GM12878 (cell line): Measurements from ENCODE around the gene ANGPTL2. TPM values are rescaled to one million over a fixed set of nuclear protein-coding genes. Genes with fewer than 3 reads are reported as not detected.

ENCODE experiments used
- ATAC-seq: fragments of 200-7000 bp; cut with Tn5 transposase; 3 replicates; pipeline ENCODE4 v1.9.1; 2020; ENCODE audit warnings: mild to moderate bottlenecking, moderate library complexity
- BruUV-seq: library from RNA; stranded (reverse); fragments of 400-500 nt; replicated peaks from 2 replicates; lab custom pipeline; 2021; lab: Mats Ljungman, UMichigan
- CTCF ChIA-PET: fragments of 300-600 bp; sonication (Branson Sonifier 250); formaldehyde crosslinking; extraction: SDS; loops from one replicate; lab custom pipeline; 2021; ENCODE audit warnings: inconsistent platforms; lab: Yijun Ruan, JAX
- POLR2A ChIA-PET: fragments of 350-600 bp; formaldehyde crosslinking; extraction: SDS; loops from one replicate; lab custom pipeline; 2021; ENCODE audit warnings: inconsistent platforms; lab: Charles Lee
- RAD21 ChIA-PET: fragments of 300-600 bp; sonication (Branson Sonifier 250); formaldehyde crosslinking; loops from one replicate; lab custom pipeline; 2023; ENCODE audit warnings: antibody characterized with exemption; ENCODE audit not compliant: unreplicated experiment; lab: Charles Lee
- SMC1A ChIA-PET: fragments of 300-600 bp; sonication (Branson Sonifier 250); formaldehyde crosslinking; loops from one replicate; lab custom pipeline; 2023; ENCODE audit not compliant: unreplicated experiment, uncharacterized antibody; lab: Charles Lee
- DNase-seq: peaks from one replicate; pipeline ENCODE4 v3.0.0-alpha.2; 2011; ENCODE audit warnings: low read depth, low spot score
- FAIRE-seq: peaks from 3 replicates; lab custom pipeline; 2011; peaks lifted over from hg19 to GRCh38; lab: Jason Lieb, UNC
- H2AFZ ChIP-seq: 2 replicates; pipeline ENCODE4 v1.6.0; 2011; ENCODE audit warnings: low read depth, low read length, control low read depth; ENCODE audit not compliant: control insufficient read depth
- H3K27ac ChIP-seq: 2 replicates; pipeline ENCODE4 v1.5.1; 2011; ENCODE audit warnings: control low read depth; ENCODE audit not compliant: control insufficient read depth, insufficient read depth
- H3K27me3 ChIP-seq, 2 experiments: replicated peaks in 1 of 2; 2 replicates each; pipeline versions ENCODE4 v1.6.0 to v1.6.1; 2011; ENCODE audit warnings: low read length in 1 of 2; ENCODE audit not compliant: control insufficient read depth in 2 of 2, insufficient read depth in 2 of 2
- H3K36me3 ChIP-seq, 2 experiments: 2 replicates each; pipeline ENCODE4 v1.5.1; 2011; ENCODE audit warnings: low read length in 1 of 2; ENCODE audit not compliant: control insufficient read depth in 2 of 2, insufficient read depth in 2 of 2
- H3K4me1 ChIP-seq: 2 replicates; pipeline ENCODE4 v1.6.1; 2011; ENCODE audit warnings: mild to moderate bottlenecking, low read length, moderate library complexity, mixed read lengths; ENCODE audit not compliant: control insufficient read depth, insufficient read depth
- H3K4me2 ChIP-seq: 2 replicates; pipeline ENCODE4 v1.6.0; 2011; ENCODE audit warnings: control low read depth; ENCODE audit not compliant: control insufficient read depth, insufficient read depth
- H3K4me3 ChIP-seq: fragments of 200-600 bp; sonication (generic); 2 replicates; pipeline ENCODE4 v1.5.1; 2016
- H3K79me2 ChIP-seq: 2 replicates; pipeline ENCODE4 v1.6.0; 2011; ENCODE audit warnings: low read length; ENCODE audit not compliant: control insufficient read depth, insufficient read depth
- H3K9ac ChIP-seq: 2 replicates; pipeline ENCODE4 v1.8.0; 2011; ENCODE audit warnings: low read length, control low read depth, mixed read lengths; ENCODE audit not compliant: control insufficient read depth, insufficient read depth
- H3K9me3 ChIP-seq: replicated peaks from 3 replicates; pipeline ENCODE4 v1.5.1; 2011; ENCODE audit warnings: mild to moderate bottlenecking, low read length; ENCODE audit not compliant: control insufficient read depth, insufficient read depth
- H4K20me1 ChIP-seq: 2 replicates; pipeline ENCODE4 v1.6.0; 2011; ENCODE audit not compliant: control insufficient read depth, insufficient read depth
- BHLHE40 ChIP-seq, 2 experiments: fragments of 450-650 bp in 1 of 2; IDR thresholded peaks; 2 replicates each; pipeline ENCODE4 v1.6.1; 2011 to 2017; ENCODE audit warnings: low read depth in 2 of 2, borderline replicate concordance in 1 of 2, improper control_type of control experiment in 1 of 2, low read length in 1 of 2, mild to moderate bottlenecking in 1 of 2
- CREM ChIP-seq: IDR thresholded peaks from 2 replicates; pipeline ENCODE4 v1.6.1; 2014; ENCODE audit warnings: antibody characterized with exemption, low read depth
- DPF2 ChIP-seq: fragments of 450-650 bp; IDR thresholded peaks from 2 replicates; pipeline ENCODE4 v1.6.1; 2017; ENCODE audit warnings: mild to moderate bottlenecking
- EGR1 ChIP-seq, 2 experiments: IDR thresholded peaks; 1 replicate in 1 of 2; 2 replicates in 1 of 2; pipeline ENCODE4 v1.6.1; 2011 to 2012; ENCODE audit warnings: low read depth in 2 of 2, low read length in 2 of 2, borderline replicate concordance in 1 of 2, mild to moderate bottlenecking in 1 of 2, moderate library complexity in 1 of 2
- GABPA ChIP-seq: IDR thresholded peaks from 2 replicates; pipeline ENCODE4 v1.6.1; 2014; ENCODE audit warnings: antibody characterized with exemption, low read depth, mild to moderate bottlenecking, inconsistent platforms
- KAT2A ChIP-seq: conservative IDR thresholded peaks from 2 replicates; pipeline ENCODE4 v1.6.1; 2011; ENCODE audit warnings: low read depth, low read length; ENCODE audit not compliant: control insufficient read depth
- KLF5 ChIP-seq: fragments of 450-650 bp; IDR thresholded peaks from 2 replicates; pipeline ENCODE4 v1.6.1; 2014; ENCODE audit warnings: mild to moderate bottlenecking; ENCODE audit not compliant: partially characterized antibody
- MEF2A ChIP-seq: IDR thresholded peaks from 2 replicates; pipeline ENCODE4 v1.6.1; 2011; ENCODE audit warnings: low read depth, mild to moderate bottlenecking, low read length, moderate library complexity; ENCODE audit not compliant: insufficient read depth
- MTA3 ChIP-seq: IDR thresholded peaks from 2 replicates; pipeline ENCODE4 v1.6.1; 2012; ENCODE audit warnings: low read length, inconsistent platforms, borderline replicate concordance
- PBX3 ChIP-seq: IDR thresholded peaks from 2 replicates; pipeline ENCODE4 v1.6.1; 2011; ENCODE audit warnings: mild to moderate bottlenecking, low read depth, low read length, moderate library complexity; ENCODE audit not compliant: insufficient replicate concordance
- RCOR1 ChIP-seq: conservative IDR thresholded peaks from 2 replicates; pipeline ENCODE4 v1.6.1; 2012; ENCODE audit warnings: low read depth, low read length, improper control_type of control experiment
- SRF ChIP-seq, 2 experiments: IDR thresholded peaks; 2 replicates each; pipeline ENCODE4 v1.6.1; 2011; ENCODE audit warnings: low read depth in 2 of 2, low read length in 2 of 2, mild to moderate bottlenecking in 1 of 2, moderate library complexity in 1 of 2
- ZNF207 ChIP-seq: fragments of 450-650 bp; IDR thresholded peaks from 2 replicates; pipeline ENCODE4 v1.6.1; 2014; ENCODE audit warnings: antibody characterized with exemption, mild to moderate bottlenecking, borderline replicate concordance
- ZNF24 ChIP-seq: fragments of 450-650 bp; IDR thresholded peaks from 2 replicates; pipeline ENCODE4 v1.6.1; 2017; ENCODE audit warnings: antibody characterized with exemption, mild to moderate bottlenecking
- WGBS: methylation state at CpG from one replicate; pipeline ENCODE4 v1.1.6; 2016; ENCODE audit warnings: low lambda C conversion rate; ENCODE audit not compliant: insufficient replicate concordance, insufficient coverage; ENCODE audit errors: missing lambda C conversion rate; 5-methylcytosine and 5-hydroxymethylcytosine counted together
- in situ Hi-C: fragments of 300-500 bp; cut with MboI; formaldehyde crosslinking; loops from 9 replicates; pipeline ENCODE4 v1.14.3; 2018; ENCODE audit warnings: mixed read lengths
- intact Hi-C: fragments of 100-400 bp; cut with micrococcal nuclease; formaldehyde crosslinking; loops from one replicate; pipeline ENCODE4 v1.14.2; 2022; ENCODE audit not compliant: unreplicated experiment
- polyA plus RNA-seq, 11 experiments: library from polyadenylated mRNA; depleted of rRNA in 4 of 11; unstranded in 6 of 11; stranded (reverse) in 5 of 11; fragments of >200 nt; fragmentation: Nextera tagmentation in 4 of 11; fragmentation: Illumina TruSeq in 1 of 11; extraction: Ambion mirVana in 4 of 11; extraction: Trizol in 1 of 11; gene quantifications; 1 replicate in 1 of 11; 2 replicates in 10 of 11; pipeline versions ENCODE4 v1.2.1 to v1.2.3, GENCODE V29; 2011 to 2016; ENCODE audit warnings: inconsistent platforms in 2 of 11, missing spikeins in 2 of 11, low read depth in 1 of 11
- total RNA-seq, 4 experiments: library from RNA; depleted of rRNA in 3 of 4; stranded (reverse); fragments of >200 nt in 3 of 4; fragmentation: Illumina TruSeq in 1 of 4; extraction: Trizol in 1 of 4; gene quantifications; 2 replicates each; pipeline versions ENCODE4 v1.2.1 to v1.2.3, GENCODE V29; 2013 to 2021
- TF ChIP-seq, protein P1 (sequence below): IDR thresholded peaks from 2 replicates; pipeline ENCODE4 v1.6.1; 2012; ENCODE audit warnings: low read depth, low read length, improper control_type of control experiment
- TF ChIP-seq, protein P2 (sequence below), 3 experiments: IDR thresholded peaks in 2 of 3; conservative IDR thresholded peaks in 1 of 3; 2 replicates each; pipeline ENCODE4 v1.5.1; 2011; ENCODE audit warnings: low read depth in 3 of 3, low read length in 3 of 3, mild to moderate bottlenecking in 3 of 3, control low read depth in 2 of 3, moderate library complexity in 2 of 3, inconsistent platforms in 1 of 3, mixed read lengths in 1 of 3; ENCODE audit not compliant: control insufficient read depth in 2 of 3, insufficient read depth in 1 of 3; ENCODE audit errors: extremely low read depth in 1 of 3
- TF ChIP-seq, protein P3 (sequence below): fragments of 450-650 bp; IDR thresholded peaks from 2 replicates; pipeline ENCODE4 v1.6.1; 2018; ENCODE audit warnings: mild to moderate bottlenecking, low read depth, moderate library complexity; ENCODE audit not compliant: partially characterized antibody

Gene ANGPTL2
- total and polyA plus RNA-seq, 10 of the 15 experiments (the other 5 are each of a cell fraction or from before 2014, with no cell fraction given), result 0.13 to 2.6 (median 0.82) TPM; not detected in 1

GRCh38 chr9:127114606-127115005 lies 7.8 kb downstream of the ANGPTL2 start:
- H3K79me2 ChIP-seq, result no peaks in the 10 kb centered on the region
- no peak overlapping the region for H3K27ac ChIP-seq
- no TSS peak for BruUV-seq
- SMC1A ChIA-PET, result interaction anchor here (1.1 to 3.2 kb wide), 10 partner anchors 8 to 149 kb away, joined by 3 to 14 read pairs (median 4); no protein-coding TSS in a partner anchor
- no peak overlapping the region for H3K9ac ChIP-seq
- in situ Hi-C loops, result no loop called here
- H3K4me2 ChIP-seq, result no peak overlapping the region
- intact Hi-C loops, result loop anchor here (5.0 kb wide), 2 partner anchors 53 to 83 kb away; no protein-coding TSS in a partner anchor
- no peak overlapping the region for H2AFZ ChIP-seq
- H3K4me1 ChIP-seq, result peaks cover 18% of the 10 kb centered on the region
- ATAC-seq (no peak), FAIRE-seq (no peak), DNase-seq (no peak)
- RAD21 ChIA-PET, result interaction anchor here (2.3 to 7.5 kb wide), 3 partner anchors 52 to 109 kb away, joined by 8 to 54 read pairs (median 13); no protein-coding TSS in a partner anchor
- WGBS, result 64% methylated on average over 5 of the region's 5 CpGs
- no peaks in the 10 kb centered on the region for H3K27me3 ChIP-seq
- H3K9me3 ChIP-seq, result no peaks in the 10 kb centered on the region
- no peaks in the 10 kb centered on the region for H4K20me1 ChIP-seq
- CTCF ChIA-PET, result interaction anchor here (0.8 to 1.6 kb wide), 3 partner anchors 31 to 219 kb away, joined by 3 read pairs; no protein-coding TSS in a partner anchor
- no peaks in the 10 kb centered on the region for H3K36me3 ChIP-seq
- no peak overlapping the region for H3K4me3 ChIP-seq
- POLR2A ChIA-PET, result no interaction called here
- TF ChIP-seq GABPA (no peak), RCOR1 (no peak), MTA3 (no peak), ZNF24 (no peak), DPF2 (no peak), KAT2A (no peak), MEF2A (no peak), SRF (IDR thresholded peaks at IDR 0.05; ENCODE audit: low read depth in 2 of 2, low read length in 2 of 2) (no peak), ZNF207 (no peak), BHLHE40 (IDR thresholded peaks at IDR 0.05; ENCODE audit: borderline replicate concordance in 1 of 2, low read depth in 2 of 2, low read length in 1 of 2) (no peak), CREM (no peak), EGR1 (IDR thresholded peaks at IDR 0.05; ENCODE audit: borderline replicate concordance in 1 of 2, low read depth in 2 of 2, low read length in 2 of 2) (no peak), PBX3 (no peak), KLF5 (no peak)
- TF ChIP-seq, protein P1, sequence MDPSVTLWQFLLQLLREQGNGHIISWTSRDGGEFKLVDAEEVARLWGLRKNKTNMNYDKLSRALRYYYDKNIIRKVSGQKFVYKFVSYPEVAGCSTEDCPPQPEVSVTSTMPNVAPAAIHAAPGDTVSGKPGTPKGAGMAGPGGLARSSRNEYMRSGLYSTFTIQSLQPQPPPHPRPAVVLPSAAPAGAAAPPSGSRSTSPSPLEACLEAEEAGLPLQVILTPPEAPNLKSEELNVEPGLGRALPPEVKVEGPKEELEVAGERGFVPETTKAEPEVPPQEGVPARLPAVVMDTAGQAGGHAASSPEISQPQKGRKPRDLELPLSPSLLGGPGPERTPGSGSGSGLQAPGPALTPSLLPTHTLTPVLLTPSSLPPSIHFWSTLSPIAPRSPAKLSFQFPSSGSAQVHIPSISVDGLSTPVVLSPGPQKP, result no peak
- TF ChIP-seq, protein P2, sequence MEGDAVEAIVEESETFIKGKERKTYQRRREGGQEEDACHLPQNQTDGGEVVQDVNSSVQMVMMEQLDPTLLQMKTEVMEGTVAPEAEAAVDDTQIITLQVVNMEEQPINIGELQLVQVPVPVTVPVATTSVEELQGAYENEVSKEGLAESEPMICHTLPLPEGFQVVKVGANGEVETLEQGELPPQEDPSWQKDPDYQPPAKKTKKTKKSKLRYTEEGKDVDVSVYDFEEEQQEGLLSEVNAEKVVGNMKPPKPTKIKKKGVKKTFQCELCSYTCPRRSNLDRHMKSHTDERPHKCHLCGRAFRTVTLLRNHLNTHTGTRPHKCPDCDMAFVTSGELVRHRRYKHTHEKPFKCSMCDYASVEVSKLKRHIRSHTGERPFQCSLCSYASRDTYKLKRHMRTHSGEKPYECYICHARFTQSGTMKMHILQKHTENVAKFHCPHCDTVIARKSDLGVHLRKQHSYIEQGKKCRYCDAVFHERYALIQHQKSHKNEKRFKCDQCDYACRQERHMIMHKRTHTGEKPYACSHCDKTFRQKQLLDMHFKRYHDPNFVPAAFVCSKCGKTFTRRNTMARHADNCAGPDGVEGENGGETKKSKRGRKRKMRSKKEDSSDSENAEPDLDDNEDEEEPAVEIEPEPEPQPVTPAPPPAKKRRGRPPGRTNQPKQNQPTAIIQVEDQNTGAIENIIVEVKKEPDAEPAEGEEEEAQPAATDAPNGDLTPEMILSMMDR (IDR thresholded peaks at IDR 0.05 in 2 of 3, conservative IDR thresholded peaks at IDR 0.05 in 1 of 3; ENCODE audit: control insufficient read depth in 2 of 3, extremely low read depth in 1 of 3, insufficient read depth in 1 of 3, low read depth in 3 of 3, low read length in 3 of 3), result no peak
- TF ChIP-seq, protein P3, sequence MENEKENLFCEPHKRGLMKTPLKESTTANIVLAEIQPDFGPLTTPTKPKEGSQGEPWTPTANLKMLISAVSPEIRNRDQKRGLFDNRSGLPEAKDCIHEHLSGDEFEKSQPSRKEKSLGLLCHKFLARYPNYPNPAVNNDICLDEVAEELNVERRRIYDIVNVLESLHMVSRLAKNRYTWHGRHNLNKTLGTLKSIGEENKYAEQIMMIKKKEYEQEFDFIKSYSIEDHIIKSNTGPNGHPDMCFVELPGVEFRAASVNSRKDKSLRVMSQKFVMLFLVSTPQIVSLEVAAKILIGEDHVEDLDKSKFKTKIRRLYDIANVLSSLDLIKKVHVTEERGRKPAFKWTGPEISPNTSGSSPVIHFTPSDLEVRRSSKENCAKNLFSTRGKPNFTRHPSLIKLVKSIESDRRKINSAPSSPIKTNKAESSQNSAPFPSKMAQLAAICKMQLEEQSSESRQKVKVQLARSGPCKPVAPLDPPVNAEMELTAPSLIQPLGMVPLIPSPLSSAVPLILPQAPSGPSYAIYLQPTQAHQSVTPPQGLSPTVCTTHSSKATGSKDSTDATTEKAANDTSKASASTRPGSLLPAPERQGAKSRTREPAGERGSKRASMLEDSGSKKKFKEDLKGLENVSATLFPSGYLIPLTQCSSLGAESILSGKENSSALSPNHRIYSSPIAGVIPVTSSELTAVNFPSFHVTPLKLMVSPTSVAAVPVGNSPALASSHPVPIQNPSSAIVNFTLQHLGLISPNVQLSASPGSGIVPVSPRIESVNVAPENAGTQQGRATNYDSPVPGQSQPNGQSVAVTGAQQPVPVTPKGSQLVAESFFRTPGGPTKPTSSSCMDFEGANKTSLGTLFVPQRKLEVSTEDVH, result no peak
